HG02678 (cell line): Measurements from ENCODE around the gene GTF2IRD1.
"Not testable (repeated sequence)": the region's sequence is repeated elsewhere in the genome, so short reads cannot be mapped to it uniquely, and the experiment has no call there.

Source experiments
- ATAC-seq: cut with Tn5 transposase; IDR thresholded peaks from one replicate; pipeline ENCODE4 v1.9.1; 2021; ENCODE audit warnings: mild to moderate bottlenecking, moderate library complexity; ENCODE audit not compliant: unreplicated experiment

Gene GTF2IRD1

GRCh38 chr7:74489997-74490945 is 36.6 kb downstream of the GTF2IRD1 start:
- no peak for ATAC-seq

GRCh38 chr7:74491490-74491889 is 37.8 kb downstream of the GTF2IRD1 start:
- not testable (repeated sequence) for ATAC-seq

GRCh38 chr7:74493295-74493694 is 39.6 kb downstream of the GTF2IRD1 start:
- no peak for ATAC-seq

GRCh38 chr7:74494076-74494548 is 40.4 kb downstream of the GTF2IRD1 start:
- no peak for ATAC-seq

- no peak for ATAC-seq
Observed at GRCh38 chr7:74495112-74496086, 41.7 kb downstream of the GTF2IRD1 start.

- no peak for ATAC-seq
Observed at GRCh38 chr7:74496272-74496671, 42.6 kb downstream of the GTF2IRD1 start.

- not testable (repeated sequence) for ATAC-seq
Observed at GRCh38 chr7:74496773-74497172, 43.1 kb downstream of the GTF2IRD1 start.

GRCh38 chr7:74498354-74498753 is 44.6 kb downstream of the GTF2IRD1 start:
- no peak for ATAC-seq

- ATAC-seq, result no peak
Observed at GRCh38 chr7:74498996-74499834, 45.5 kb downstream of the GTF2IRD1 start.

- ATAC-seq, result no peak
Observed at GRCh38 chr7:74499835-74500388, 46.2 kb downstream of the GTF2IRD1 start.

- ATAC-seq, result no peak
Observed at GRCh38 chr7:74501298-74501697, 47.6 kb downstream of the GTF2IRD1 start.

- ATAC-seq, result no peak
Observed at GRCh38 chr7:74502216-74502891, 48.6 kb downstream of the GTF2IRD1 start.

GRCh38 chr7:74503061-74503460 is 49.4 kb downstream of the GTF2IRD1 start:
- ATAC-seq, result no peak

GRCh38 chr7:74503943-74504342 is 50.2 kb downstream of the GTF2IRD1 start:
- no peak for ATAC-seq

GRCh38 chr7:74505471-74506324 is 52.0 kb downstream of the GTF2IRD1 start:
- ATAC-seq, result no peak

GRCh38 chr7:74506325-74506724 is 52.6 kb downstream of the GTF2IRD1 start:
- no peak for ATAC-seq

GRCh38 chr7:74507538-74508319 is 54.0 kb downstream of the GTF2IRD1 start:
- no peak for ATAC-seq

GRCh38 chr7:74509453-74509852 is 55.7 kb downstream of the GTF2IRD1 start:
- not testable (repeated sequence) for ATAC-seq
